Esophagus squamous epithelium (tissue), 5 donors: ENCODE results near the gene CSNK1G2. TPM values are rescaled to one million over a fixed set of nuclear protein-coding genes. Genes with fewer than 3 reads are reported as not detected.
A peak's percentile ranks its signal among the peaks of the same experiment; 100 is the strongest.

Source experiments
- DNase-seq: peaks from one replicate; lab custom pipeline; 2025; lab: John Stamatoyannopoulos, UW
- H3K27ac ChIP-seq, 4 donors: fragments of 200-600 bp; sonication (generic); one replicate each; pipeline ENCODE4 v1.5.1; 2016 to 2019; ENCODE audit warnings: mild to moderate bottlenecking in 1 of 4
- H3K27me3 ChIP-seq, 4 donors: fragments of 200-600 bp; sonication (generic); 1 replicate in 3 of 4; 2 replicates in 1 of 4; pipeline versions ENCODE4 v1.5.1 to v1.6.0; 2017 to 2021; ENCODE audit warnings: antibody characterized with exemption in 1 of 4
- H3K36me3 ChIP-seq, 3 donors: fragments of 200-600 bp; sonication (generic); one replicate each; pipeline ENCODE4 v1.5.1; 2016 to 2019
- H3K4me1 ChIP-seq, 3 donors: fragments of 200-600 bp; sonication (generic); one replicate each; pipeline ENCODE4 v1.5.1; 2017 to 2019
- H3K4me3 ChIP-seq, 4 donors: fragments of 200-600 bp; sonication (generic); 1 replicate in 3 of 4; 2 replicates in 1 of 4; pipeline ENCODE4 v1.5.1; 2016 to 2019; ENCODE audit warnings: mild to moderate bottlenecking in 2 of 4, moderate library complexity in 1 of 4
- H3K9me3 ChIP-seq, 3 donors: fragments of 200-600 bp; sonication (generic); one replicate each; pipeline ENCODE4 v1.5.1; 2016 to 2019
- POLR2A ChIP-seq, 4 donors: fragments of 450-650 bp; IDR thresholded peaks; one replicate each; pipeline ENCODE4 v1.6.1; 2017; ENCODE audit warnings: antibody characterized with exemption in 4 of 4, mild to moderate bottlenecking in 4 of 4, moderate library complexity in 3 of 4
- WGBS, 2 donors: methylation state at CpG; one replicate each; pipeline ENCODE4 v1.1.5; 2018; 5-methylcytosine and 5-hydroxymethylcytosine counted together
- intact Hi-C: fragments of 100-400 bp; cut with DNase I; formaldehyde crosslinking; loops from one replicate; pipeline ENCODE4 v1.15.0; 2022
- total RNA-seq, 4 donors: library from RNA; depleted of rRNA; stranded (reverse); fragments of >200 nt; gene quantifications; one replicate each; pipeline ENCODE4 v1.1.0, GENCODE V29; 2016
- TF ChIP-seq, protein P1 (sequence below), 6 experiments: fragments of 450-650 bp in 4 of 6; fragments of 200-600 bp in 2 of 6; sonication (generic) in 2 of 6; IDR thresholded peaks; one replicate each; pipeline ENCODE4 v1.5.1; 2016 to 2019; ENCODE audit warnings: antibody characterized with exemption in 6 of 6, mild to moderate bottlenecking in 4 of 6, moderate library complexity in 4 of 6
- donor health status: DM: yes; HTN: yes; CAD: no.

The CSNK1G2 gene
- total RNA-seq, 4 donors from 2014 or later, result 40.4 to 68.9 (median 60.3) TPM

DNA sequence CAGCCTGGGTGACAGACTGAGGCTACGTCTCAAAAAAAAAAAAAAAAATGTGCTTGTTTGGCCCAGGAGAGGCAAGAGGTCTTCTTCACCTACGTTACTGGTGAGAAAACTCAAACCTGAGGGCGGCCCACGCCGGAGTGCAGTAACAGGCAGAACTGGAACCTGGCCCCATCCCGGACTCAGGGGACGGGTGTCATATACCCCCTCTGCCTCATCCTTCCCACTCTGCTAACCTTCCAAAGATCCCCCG lies 36.2 kb upstream of the CSNK1G2 start:
- 19 to 38% methylated on average over 8 of the region's 8 CpGs for WGBS, 2 donors
- peaks cover 35 to 65% (median 48%) of the 10 kb centered on the region in 3 donors for H3K4me1 ChIP-seq
- no peak for DNase-seq
- H3K9me3 ChIP-seq, result no peaks in the 10 kb centered on the region
- intact Hi-C loops, result no loop called here
- H3K27ac ChIP-seq, result peak overlapping the region; percentile 92 to 97 (median 93)
- no peaks in the 10 kb centered on the region for H3K27me3 ChIP-seq
- no peak for TF ChIP-seq POLR2A (IDR thresholded peaks at IDR 0.05)
- TF ChIP-seq, protein P1, sequence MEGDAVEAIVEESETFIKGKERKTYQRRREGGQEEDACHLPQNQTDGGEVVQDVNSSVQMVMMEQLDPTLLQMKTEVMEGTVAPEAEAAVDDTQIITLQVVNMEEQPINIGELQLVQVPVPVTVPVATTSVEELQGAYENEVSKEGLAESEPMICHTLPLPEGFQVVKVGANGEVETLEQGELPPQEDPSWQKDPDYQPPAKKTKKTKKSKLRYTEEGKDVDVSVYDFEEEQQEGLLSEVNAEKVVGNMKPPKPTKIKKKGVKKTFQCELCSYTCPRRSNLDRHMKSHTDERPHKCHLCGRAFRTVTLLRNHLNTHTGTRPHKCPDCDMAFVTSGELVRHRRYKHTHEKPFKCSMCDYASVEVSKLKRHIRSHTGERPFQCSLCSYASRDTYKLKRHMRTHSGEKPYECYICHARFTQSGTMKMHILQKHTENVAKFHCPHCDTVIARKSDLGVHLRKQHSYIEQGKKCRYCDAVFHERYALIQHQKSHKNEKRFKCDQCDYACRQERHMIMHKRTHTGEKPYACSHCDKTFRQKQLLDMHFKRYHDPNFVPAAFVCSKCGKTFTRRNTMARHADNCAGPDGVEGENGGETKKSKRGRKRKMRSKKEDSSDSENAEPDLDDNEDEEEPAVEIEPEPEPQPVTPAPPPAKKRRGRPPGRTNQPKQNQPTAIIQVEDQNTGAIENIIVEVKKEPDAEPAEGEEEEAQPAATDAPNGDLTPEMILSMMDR (IDR thresholded peaks at IDR 0.05), result no peak
- peak overlapping the region; percentile 10 to 91 (median 74) for H3K4me3 ChIP-seq
- no peaks in the 10 kb centered on the region for H3K36me3 ChIP-seq

DNA sequence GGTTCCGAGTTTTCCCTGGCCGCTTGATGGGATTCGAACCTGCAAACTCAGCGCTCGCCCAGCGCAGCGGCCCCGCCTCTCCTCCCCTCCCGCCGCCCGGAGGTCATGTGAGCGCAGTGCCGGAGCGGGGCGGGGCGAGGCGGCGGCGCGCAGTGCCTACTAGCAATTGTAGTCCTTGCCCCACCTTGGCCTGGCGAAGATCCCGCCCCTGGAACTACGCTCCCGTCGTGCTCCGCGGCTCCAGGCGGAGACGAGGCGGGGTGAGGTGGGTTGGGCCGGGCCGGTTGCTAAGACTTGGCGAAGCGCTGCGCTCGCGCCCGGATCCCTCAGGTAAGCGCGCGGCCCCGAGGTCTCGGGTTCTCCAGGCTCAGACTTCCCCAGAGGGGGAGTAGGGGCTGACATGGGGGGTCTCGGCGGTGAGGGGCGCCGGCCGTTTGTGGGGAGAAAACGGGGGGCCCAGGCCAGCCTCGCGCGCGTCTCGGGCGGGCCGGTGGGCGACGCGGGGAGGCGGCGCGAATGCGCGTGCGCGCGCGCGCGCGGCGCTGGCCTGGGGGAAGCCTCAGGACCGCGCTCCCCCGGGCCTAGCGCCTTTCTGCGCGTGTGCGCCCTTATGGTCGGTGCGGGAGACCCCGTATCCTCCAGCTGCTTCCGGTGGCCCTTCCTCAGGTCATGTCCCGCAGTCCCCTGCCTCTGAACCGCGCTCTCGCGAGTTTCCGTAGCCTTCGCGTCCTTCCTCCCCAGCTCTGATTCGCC lies 35.7 kb upstream of the CSNK1G2 start, which contains the start of the genes ADAT3 and SCAMP4:
Gene ADAT3 (plus strand): TSS at position 290 of the 753 bp plus-strand sequence. CDS start 6,649 bp downstream, outside the sequence.
Gene SCAMP4 (plus strand): TSS at position 290 of the 753 bp plus-strand sequence. CDS start 9,621 bp downstream, outside the sequence.
- DNase-seq, result peak; percentile 92
- Histone ChIP-seq H3K4me1 (peaks cover 40 to 70% (median 49%) of the 10 kb centered on the region in 3 donors), H3K27me3 (no peaks in the 10 kb centered on the region), H3K4me3 (peak within 1 kb of the TSS; percentile 49 to 91 (median 74)), H3K36me3 (no peaks in the 10 kb centered on the region), H3K9me3 (no peaks in the 10 kb centered on the region), H3K27ac (peak within 1 kb of the TSS; percentile 92 to 97 (median 93))
- 0 to 2% methylated on average over 10 of the region's 92 CpGs for WGBS, 2 donors
- TF ChIP-seq, protein P1 (IDR thresholded peaks at IDR 0.05), result peak in 1 of 6 experiments; percentile 27
- peak in 3 of 4 donors; percentile 40 to 88 (median 78) for TF ChIP-seq POLR2A (IDR thresholded peaks at IDR 0.05)
- intact Hi-C loops, result no loop called here

DNA sequence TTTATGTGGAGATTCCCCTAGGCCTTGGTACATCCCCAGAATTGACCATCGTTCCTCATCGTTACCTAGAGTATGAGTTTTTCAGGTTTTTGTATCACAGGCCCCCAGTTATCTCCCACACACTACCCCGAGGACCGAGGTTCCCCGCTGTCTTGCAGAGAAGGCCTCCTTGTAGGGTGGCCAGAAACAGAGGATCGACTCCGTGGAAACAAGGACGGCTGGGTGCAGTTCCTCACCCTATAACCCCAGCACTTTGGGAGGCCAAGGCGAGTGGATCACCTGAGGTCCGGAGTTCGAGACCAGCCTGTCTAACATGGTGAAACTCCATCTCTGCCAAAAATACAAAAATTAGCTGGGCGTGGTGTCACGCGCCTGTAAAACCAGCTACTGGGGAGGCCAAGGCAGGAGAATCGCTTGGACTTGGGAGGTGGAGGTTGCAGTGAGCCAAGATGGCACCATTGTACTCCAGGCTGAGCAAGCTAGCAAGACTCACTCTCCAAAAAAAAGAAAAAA lies 35.1 kb upstream of the CSNK1G2 start:
- no peak for DNase-seq
- Histone ChIP-seq H3K36me3 (no peaks in the 10 kb centered on the region), H3K4me3 (peak overlapping the region; percentile 49 to 91 (median 74)), H3K27me3 (no peaks in the 10 kb centered on the region), H3K27ac (peak overlapping the region; percentile 92 to 97 (median 93)), H3K4me1 (peaks cover 40 to 76% (median 49%) of the 10 kb centered on the region in 3 donors), H3K9me3 (no peaks in the 10 kb centered on the region)
- TF ChIP-seq, protein P1 (IDR thresholded peaks at IDR 0.05), result no peak
- TF ChIP-seq POLR2A (IDR thresholded peaks at IDR 0.05), result no peak
- intact Hi-C loops, result no loop called here
- WGBS, 2 donors, result 55 to 71% methylated on average over 6 to 14 of the region's 15 CpGs

DNA sequence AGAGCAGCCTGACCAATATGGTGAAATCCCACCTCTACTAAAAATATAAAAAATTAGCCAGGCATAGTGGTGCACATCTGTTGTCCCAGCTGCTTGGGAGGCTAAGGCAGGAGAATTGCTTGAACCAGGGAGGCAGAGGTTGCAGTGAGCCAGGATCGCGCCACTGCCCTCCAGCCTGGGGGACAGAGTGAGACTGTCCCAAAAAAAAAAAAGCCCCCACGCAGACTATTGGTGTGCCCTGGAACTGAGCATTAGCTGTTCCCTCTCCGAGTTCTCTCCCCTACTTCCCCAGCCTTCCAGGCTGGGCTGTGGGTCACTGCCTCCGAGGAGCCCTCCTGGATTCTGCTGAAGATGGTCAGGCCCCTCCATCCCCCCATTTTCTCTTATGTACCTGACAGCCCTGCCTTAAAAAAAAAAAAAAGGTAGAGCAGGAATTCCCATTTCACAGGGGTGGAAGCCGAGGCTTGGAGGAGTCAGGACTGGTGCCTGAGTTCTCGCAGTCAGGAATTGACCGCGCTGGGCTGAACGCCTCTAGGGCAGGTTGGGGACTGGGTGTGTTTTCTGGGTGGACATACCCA lies 33.9 kb upstream of the CSNK1G2 start:
- 73 to 85% methylated on average over 7 to 10 of the region's 10 CpGs for WGBS, 2 donors
- H3K9me3 ChIP-seq, result no peaks in the 10 kb centered on the region
- peak overlapping the region; percentile 82 to 97 (median 88) for H3K27ac ChIP-seq
- no peaks in the 10 kb centered on the region for H3K27me3 ChIP-seq
- H3K4me1 ChIP-seq, result peaks cover 43 to 87% (median 51%) of the 10 kb centered on the region in 3 donors
- peak overlapping the region in 2 of 4 donors; percentile 37 to 42 for H3K4me3 ChIP-seq
- H3K36me3 ChIP-seq, result peaks cover 0 to 4% (median 3%) of the 10 kb centered on the region in 3 donors
- intact Hi-C loops, result no loop called here
- no peak for DNase-seq
- TF ChIP-seq, protein P1 (IDR thresholded peaks at IDR 0.05), result no peak
- no peak for TF ChIP-seq POLR2A (IDR thresholded peaks at IDR 0.05)
